NCI-H1105 (cell line): ENCODE measurements around the gene GVQW3.

Experiments used
- DNase-seq: peaks from one replicate; lab custom pipeline; 2025; lab: John Stamatoyannopoulos, UW

Gene GVQW3

GRCh38 chr11:76445121-76446084 is 64.3 kb downstream of the GVQW3 start:
- DNase-seq, result peak; percentile 64

DNA sequence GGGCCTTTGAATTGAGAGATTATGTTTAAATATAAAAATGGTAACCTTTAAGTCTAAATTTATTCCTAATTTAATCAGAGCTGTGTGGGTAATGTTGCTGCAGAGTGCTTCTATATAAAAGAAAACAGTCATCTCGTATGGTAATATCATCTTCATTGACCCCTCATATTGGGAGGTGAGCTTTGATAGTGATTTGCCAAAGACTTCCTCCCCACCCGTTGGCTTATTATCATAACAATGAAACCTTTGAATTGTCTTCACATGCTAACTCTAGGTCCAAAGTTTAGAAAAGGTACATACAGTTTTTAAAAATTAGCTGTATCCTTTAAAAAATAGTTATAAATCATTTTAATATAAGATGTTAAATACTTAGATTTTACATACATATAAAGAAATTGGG is 67.4 kb downstream of the GVQW3 start:
- no peak for DNase-seq

DNA sequence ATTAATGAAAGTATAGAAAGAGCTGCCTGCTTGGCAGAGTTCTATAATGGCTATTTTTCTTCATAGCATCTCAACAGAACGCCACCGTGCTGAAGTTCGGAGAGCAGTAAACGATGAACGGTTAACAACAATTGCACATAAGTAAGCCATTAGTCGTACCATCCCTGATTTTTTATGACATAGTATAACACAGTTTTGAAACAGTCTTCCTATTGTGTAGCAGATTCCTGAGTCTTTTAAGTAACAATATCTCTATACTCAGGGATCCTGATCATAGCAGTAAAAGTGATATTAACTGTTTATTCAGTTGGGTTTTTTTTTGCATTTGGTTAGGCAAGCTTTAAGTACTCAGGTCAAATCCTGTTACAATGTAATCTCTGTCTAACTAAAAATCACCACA is 72.1 kb downstream of the GVQW3 start:
- DNase-seq, result no peak

DNA sequence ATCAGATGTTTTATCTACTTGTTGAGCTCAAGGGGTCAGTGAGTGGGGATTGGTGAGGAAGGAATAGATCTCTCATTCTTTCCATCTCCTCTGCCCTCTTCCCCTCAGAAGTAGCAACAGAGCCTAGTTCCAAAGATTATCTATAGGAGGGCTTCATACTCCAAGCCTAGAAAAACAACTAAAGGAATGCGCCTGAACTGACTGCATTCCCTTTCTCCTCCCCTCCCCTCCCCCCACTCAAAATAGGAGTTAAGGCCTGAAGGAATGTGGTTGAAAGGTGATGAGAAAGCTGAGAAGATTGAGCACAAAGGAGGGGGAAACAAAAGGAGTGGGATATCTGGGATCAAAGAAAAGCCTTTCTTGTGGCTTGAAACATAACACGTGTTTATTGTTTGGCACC is 74.2 kb downstream of the GVQW3 start:
- DNase-seq, result no peak

DNA sequence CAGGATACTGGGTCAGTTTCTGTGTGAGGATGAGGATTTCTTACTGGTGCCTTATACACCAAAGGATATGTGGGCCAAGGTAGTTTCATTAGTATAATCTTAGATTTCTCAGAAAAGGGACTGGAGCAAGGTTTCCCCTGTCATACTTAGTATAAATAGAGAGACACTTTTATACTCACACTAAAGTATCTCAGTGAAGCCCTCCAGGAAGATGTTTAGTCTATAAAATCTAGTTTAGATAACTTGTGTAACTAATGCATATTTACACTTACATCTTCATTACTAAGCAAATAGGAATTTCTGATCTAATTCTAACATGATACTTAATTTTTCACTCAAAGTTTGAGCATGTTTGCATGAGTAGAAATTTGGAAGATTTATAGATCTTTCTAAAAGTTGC is 74.8 kb downstream of the GVQW3 start:
- DNase-seq, result no peak

DNA sequence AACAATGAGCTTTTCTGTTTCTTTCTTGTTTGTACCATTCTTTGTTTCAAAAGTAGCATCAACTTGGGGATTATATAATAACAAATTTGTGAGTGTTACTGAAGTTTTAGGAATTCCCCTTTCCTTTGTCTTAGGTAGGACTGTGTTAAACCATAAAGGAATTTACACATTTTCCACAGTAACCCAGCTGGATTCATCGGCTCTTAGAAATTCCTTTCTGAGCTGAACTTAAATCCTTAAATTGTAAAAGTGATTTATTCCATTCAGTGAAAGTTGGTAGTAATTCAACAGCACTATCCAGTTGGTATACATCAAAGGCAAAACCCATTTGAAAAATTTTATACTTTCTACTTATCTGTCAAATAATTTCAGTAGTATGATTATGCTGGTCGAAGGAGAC is 75.4 kb downstream of the GVQW3 start:
- no peak for DNase-seq
